GM19468 (cell line): ENCODE data around the gene TTYH3.
"Not testable (repeated sequence)": the region's sequence is repeated elsewhere in the genome, so short reads cannot be mapped to it uniquely, and the experiment has no call there.

Experiments used
- ATAC-seq: cut with Tn5 transposase; IDR thresholded peaks from one replicate; pipeline ENCODE4 v1.9.1; 2021; ENCODE audit warnings: mild to moderate bottlenecking, moderate library complexity, moderate number of reproducible peaks; ENCODE audit not compliant: unreplicated experiment; ENCODE audit errors: extremely low read depth

The TTYH3 gene

GRCh38 chr7:2602406-2603043 is 29.3 kb upstream of the TTYH3 start:
- ATAC-seq: no peak

GRCh38 chr7:2603044-2603965 is 28.5 kb upstream of the TTYH3 start:
- ATAC-seq: no peak

- ATAC-seq: no peak
These were observed 27.1 kb upstream of the TTYH3 start for GRCh38 chr7:2604608-2605174.

GRCh38 chr7:2605608-2606538 is 25.9 kb upstream of the TTYH3 start:
- ATAC-seq: no peak

DNA sequence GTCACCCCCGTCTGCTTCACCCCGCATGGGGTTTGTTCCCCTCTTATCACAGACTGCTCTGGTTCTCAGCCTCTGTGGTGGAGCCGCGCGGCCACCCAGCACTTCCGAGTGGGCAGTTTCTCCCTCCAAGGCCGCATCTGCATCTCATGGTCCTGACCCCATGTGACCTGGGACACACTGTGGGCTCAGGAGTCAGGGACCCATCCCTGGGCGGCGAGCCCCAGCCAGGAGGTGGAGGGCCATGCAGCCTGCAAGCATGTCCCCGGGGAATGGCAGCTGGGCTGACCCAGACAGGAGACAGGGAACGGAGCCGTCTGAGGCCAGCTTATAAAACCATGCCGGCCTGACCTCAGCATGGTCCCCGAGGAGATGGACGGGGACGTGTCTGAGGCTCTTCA is 25.2 kb upstream of the TTYH3 start:
- ATAC-seq: no peak

- no peak for ATAC-seq
These were observed 24.5 kb upstream of the TTYH3 start for GRCh38 chr7:2607122-2607922.

GRCh38 chr7:2607923-2608904 is 23.6 kb upstream of the TTYH3 start:
- no peak for ATAC-seq

DNA sequence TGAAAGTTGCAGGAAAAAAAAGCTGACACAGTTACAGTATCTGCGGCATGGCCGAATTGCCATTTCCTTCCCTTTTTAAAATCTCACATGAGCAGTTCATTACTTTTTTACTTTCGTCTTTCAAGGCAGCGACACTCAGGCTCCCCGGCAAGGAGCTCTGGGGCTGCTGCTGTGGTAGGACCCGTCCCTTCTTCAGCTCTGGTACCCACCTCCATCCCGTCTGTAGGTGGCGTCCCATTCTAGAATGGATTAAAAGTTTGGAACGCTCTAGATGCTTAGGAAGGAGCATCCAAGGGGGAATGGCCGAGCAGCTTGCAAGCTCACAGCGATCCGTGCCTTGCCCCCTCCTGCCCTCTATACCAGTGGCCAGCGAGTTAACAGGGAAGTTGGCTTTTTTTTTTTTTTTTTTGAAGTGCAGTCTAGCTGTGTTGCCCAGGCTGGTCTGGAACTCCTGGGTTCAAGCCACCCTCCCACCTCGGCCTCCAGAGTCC is 22.8 kb upstream of the TTYH3 start:
- no peak for ATAC-seq

DNA sequence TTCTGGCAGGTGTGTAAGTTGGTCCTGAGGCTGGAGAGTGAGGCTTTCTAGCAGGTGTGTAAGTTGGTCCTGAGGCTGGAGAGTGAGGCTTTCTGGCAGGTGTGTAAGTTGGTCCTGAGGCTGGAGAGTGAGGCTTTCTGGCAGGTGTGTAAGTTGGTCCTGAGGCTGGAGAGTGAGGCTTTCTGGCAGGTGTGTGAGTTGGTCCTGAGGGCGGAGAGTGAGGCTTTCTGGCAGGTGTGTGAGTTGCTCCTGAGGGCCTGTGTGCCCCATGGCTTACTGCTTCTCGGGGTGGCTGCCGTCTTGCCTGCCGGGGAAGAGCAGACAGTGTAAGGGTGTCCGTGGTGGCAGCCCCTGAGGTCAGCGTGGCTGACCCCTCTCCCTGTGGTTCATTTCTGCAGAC is 22.1 kb upstream of the TTYH3 start:
- not testable (repeated sequence) for ATAC-seq

DNA sequence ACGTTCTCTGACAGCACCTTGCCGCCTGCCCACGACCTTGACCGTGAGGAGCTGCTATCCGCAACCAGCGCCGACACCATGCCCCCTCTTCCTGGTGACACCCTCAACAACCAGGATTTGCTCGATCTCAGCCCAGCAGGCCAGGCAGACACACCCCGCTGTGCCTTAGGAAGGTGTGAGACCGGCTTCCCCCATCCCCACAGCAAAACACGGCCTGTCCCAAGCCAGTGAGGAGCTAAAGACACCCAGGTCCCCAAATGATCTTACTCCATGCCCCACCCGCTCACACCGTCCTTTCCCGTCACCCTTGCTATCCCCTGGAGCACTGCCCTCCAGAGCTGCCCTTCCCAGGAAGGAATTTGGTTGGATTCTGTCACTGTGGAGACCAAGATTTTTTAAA is 21.3 kb upstream of the TTYH3 start:
- no peak for ATAC-seq

DNA sequence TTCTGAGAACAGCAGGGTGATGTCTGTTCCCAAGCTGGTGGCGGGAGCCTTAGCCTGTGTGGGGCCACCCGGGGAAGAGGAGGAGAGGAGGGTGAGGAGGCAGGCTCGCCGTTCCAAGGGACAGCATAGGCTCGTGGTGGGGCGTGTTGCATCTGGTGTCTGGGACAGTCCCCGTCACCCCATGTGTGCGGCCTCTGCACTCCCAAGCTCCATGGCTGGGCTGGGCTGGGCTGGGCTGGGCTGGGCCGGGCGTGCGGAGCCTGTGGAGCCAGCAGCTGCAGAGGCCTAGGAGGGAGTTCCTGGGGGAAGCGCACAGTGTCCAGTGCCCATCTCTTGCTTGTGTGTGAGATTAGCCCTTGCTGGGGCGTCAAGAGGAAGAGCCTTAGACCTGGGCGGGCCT is 20.9 kb upstream of the TTYH3 start:
- no peak for ATAC-seq

- ATAC-seq: no peak
These were observed 20.4 kb upstream of the TTYH3 start for GRCh38 chr7:2611401-2611800.

DNA sequence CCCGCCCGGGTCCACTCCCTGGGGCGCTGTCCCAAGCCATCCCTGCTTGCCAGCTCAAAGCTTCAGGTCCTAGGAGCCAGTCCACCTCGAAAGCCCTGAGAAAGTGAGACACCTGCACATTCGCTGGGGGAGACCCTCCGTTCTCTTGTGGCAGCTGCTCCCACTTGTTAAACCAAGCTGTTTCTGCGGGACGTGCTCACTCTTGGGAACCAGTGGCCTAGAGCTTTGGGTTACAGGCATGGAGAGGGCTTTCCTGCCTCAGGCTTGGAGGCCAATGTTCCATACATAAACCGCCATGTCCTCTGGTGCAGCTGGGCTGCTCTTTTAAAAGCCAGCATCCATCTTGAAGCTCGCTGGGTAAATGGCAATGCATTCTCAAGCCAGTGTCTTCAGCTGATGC is 19.9 kb upstream of the TTYH3 start:
- no peak for ATAC-seq

- no peak for ATAC-seq
These were observed 19.2 kb upstream of the TTYH3 start for GRCh38 chr7:2612445-2613097.

DNA sequence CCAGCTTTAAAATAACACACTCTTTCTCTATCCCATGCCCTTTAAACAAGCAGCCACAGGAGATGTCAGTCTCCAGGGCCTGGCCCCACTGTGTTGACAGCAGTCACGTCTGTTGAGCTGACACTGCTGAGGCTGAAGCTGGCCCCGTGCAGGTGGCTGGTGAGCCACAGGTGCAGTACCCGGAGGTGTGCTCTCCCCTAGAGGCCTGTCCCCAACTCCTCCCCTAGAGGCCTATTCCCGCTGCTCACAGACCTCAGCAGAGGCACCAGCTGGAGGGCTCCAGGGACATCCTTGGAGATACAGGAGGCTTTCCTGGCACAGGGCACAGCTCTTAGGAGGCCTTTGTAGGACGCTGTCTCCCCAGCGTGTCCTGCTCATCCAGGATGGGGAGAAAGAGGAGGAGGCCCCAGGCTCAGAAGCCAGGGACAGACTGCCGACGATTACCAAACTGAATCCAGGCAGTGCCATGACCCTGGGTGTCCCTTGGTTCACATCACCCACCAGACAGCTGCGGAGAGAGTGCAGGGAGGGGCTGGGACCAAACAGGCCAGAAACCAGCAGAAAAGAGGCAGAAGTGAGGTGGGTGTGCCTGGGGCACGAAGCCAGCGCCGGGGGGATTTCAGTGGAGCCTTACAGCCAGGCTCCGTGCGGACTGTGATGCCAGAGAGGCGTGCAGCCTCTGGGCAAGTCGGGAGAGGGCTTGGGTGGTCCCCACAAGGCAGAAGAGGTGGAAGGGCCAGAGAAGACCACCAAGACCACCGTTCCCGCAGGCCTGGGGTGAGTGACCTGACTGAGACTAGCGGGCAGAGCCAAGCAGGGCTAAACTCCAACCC is 18.5 kb upstream of the TTYH3 start:
- no peak for ATAC-seq

DNA sequence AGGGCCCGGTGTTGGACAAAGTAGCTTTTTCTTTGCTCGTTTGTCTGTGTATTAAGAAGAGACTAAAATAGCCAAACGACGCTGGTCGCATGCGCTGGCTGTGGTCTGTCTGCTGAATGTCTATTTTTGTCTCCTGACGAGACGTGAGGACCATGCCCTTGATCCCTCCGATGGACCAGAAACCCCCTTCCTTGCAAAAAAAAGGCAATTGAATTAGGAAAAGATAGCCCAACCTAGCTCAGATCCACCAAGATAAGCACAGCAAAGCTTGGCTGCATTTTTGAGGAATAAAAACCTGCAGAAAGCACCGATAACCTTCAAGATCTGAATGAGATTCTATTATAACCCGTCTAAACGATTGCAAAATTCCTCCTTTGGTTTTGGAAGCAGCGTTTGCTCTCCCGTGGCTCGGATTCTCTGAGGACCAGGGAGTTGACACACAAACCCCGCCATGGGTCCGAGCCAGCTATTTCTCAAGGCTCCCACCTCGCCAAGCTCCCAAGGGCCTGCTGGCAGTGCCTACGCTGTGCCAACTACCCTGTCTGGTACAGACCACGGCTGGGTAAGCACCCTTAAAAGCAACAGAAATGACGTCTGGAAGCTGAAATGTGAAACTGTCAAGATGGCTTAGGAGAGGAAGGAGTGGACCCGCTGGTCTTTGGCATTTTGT is 17.7 kb upstream of the TTYH3 start:
- ATAC-seq: no peak
